GM23248 (cell line): ENCODE results near the gene HEBP1. TPM values are rescaled to one million over a fixed set of nuclear protein-coding genes. Genes with fewer than 3 reads are reported as not detected.
A peak's percentile ranks its signal among the peaks of the same experiment; 100 is the strongest.

ENCODE experiments used
- DNase-seq: peaks from one replicate; pipeline ENCODE4 v3.0.0-alpha.2; 2015
- H2AFZ ChIP-seq: fragments of 200-600 bp; sonication (generic); 2 replicates; pipeline ENCODE4 v1.6.1; 2016; ENCODE audit warnings: antibody characterized with exemption
- H3F3A ChIP-seq: fragments of 200-600 bp; sonication (generic); 2 replicates; pipeline ENCODE4 v1.6.1; 2016; ENCODE audit warnings: mild to moderate bottlenecking, antibody characterized with exemption, mixed run types; ENCODE audit not compliant: insufficient read depth
- H3K27ac ChIP-seq: fragments of 200-600 bp; sonication (generic); 2 replicates; pipeline ENCODE4 v1.5.1; 2016; ENCODE audit warnings: mild to moderate bottlenecking
- H3K27me3 ChIP-seq: fragments of 200-600 bp; sonication (generic); replicated peaks from 2 replicates; pipeline ENCODE4 v1.6.1; 2016; ENCODE audit warnings: mild to moderate bottlenecking; ENCODE audit not compliant: insufficient read depth
- H3K36me3 ChIP-seq: fragments of 200-600 bp; sonication (generic); 2 replicates; pipeline ENCODE4 v1.6.1; 2016; ENCODE audit warnings: low read depth, mild to moderate bottlenecking
- H3K4me1 ChIP-seq: fragments of 200-600 bp; sonication (generic); 2 replicates; pipeline ENCODE4 v1.6.1; 2016; ENCODE audit warnings: mild to moderate bottlenecking; ENCODE audit not compliant: insufficient read depth
- H3K4me2 ChIP-seq: fragments of 200-600 bp; sonication (generic); one replicate; pipeline ENCODE4 v1.6.1; 2016; ENCODE audit warnings: mild to moderate bottlenecking; ENCODE audit not compliant: unreplicated experiment
- H3K4me3 ChIP-seq: fragments of 200-600 bp; sonication (generic); 2 replicates; pipeline ENCODE4 v1.5.1; 2016; ENCODE audit warnings: mild to moderate bottlenecking
- H3K79me2 ChIP-seq: fragments of 200-600 bp; sonication (generic); 2 replicates; pipeline ENCODE4 v1.6.1; 2016; ENCODE audit warnings: mild to moderate bottlenecking; ENCODE audit not compliant: insufficient read depth
- H3K9ac ChIP-seq: fragments of 200-600 bp; sonication (generic); 2 replicates; pipeline ENCODE4 v1.6.1; 2016; ENCODE audit warnings: mild to moderate bottlenecking
- H3K9me2 ChIP-seq: fragments of 200-600 bp; sonication (generic); 2 replicates; pipeline ENCODE4 v1.6.1; 2016; ENCODE audit warnings: mixed run types, mild to moderate bottlenecking, moderate library complexity; ENCODE audit not compliant: insufficient read depth
- H3K9me3 ChIP-seq: fragments of 200-600 bp; sonication (generic); one replicate; pipeline ENCODE4 v1.6.1; 2017; ENCODE audit warnings: low read depth
- H4K20me1 ChIP-seq: fragments of 200-600 bp; sonication (generic); 2 replicates; pipeline ENCODE4 v1.6.0; 2016; ENCODE audit not compliant: insufficient read depth
- EZH2 ChIP-seq: fragments of 200-600 bp; sonication (generic); IDR thresholded peaks from 2 replicates; pipeline ENCODE4 v1.6.1; 2018; ENCODE audit warnings: antibody characterized with exemption, mild to moderate bottlenecking; ENCODE audit not compliant: insufficient read depth, poor library complexity, severe bottlenecking
- EZH2phosphoT487 ChIP-seq: fragments of 200-600 bp; sonication (generic); IDR thresholded peaks from 2 replicates; pipeline ENCODE4 v1.6.1; 2018; ENCODE audit warnings: antibody characterized with exemption, moderate library complexity, mild to moderate bottlenecking, low read depth; ENCODE audit not compliant: insufficient read depth
- WGBS, 2 experiments: methylation state at CpG; one replicate each; pipeline ENCODE4 v1.1.6; 2015 to 2017; ENCODE audit warnings: low lambda C conversion rate in 2 of 2, low coverage in 1 of 2; ENCODE audit errors: missing lambda C conversion rate in 2 of 2; 5-methylcytosine and 5-hydroxymethylcytosine counted together
- in situ Hi-C: fragments of 300-500 bp; cut with MboI; formaldehyde crosslinking; loops from 2 replicates; pipeline ENCODE4 v1.15.0; 2020
- polyA plus RNA-seq: library from polyadenylated mRNA; unstranded; fragments of >200 nt; fragmentation: Nextera tagmentation; extraction: Ambion mirVana; gene quantifications from 2 replicates; pipeline ENCODE4 v1.2.1, GENCODE V29; 2016
- total RNA-seq: library from RNA; depleted of rRNA; stranded (reverse); fragments of >200 nt; shearing (Covaris generic); gene quantifications from 2 replicates; pipeline ENCODE4 v1.2.3, GENCODE V29; 2014

The HEBP1 gene
- total and polyA plus RNA-seq, 2 experiments from 2014 or later: 17.4 to 83.0 TPM

DNA sequence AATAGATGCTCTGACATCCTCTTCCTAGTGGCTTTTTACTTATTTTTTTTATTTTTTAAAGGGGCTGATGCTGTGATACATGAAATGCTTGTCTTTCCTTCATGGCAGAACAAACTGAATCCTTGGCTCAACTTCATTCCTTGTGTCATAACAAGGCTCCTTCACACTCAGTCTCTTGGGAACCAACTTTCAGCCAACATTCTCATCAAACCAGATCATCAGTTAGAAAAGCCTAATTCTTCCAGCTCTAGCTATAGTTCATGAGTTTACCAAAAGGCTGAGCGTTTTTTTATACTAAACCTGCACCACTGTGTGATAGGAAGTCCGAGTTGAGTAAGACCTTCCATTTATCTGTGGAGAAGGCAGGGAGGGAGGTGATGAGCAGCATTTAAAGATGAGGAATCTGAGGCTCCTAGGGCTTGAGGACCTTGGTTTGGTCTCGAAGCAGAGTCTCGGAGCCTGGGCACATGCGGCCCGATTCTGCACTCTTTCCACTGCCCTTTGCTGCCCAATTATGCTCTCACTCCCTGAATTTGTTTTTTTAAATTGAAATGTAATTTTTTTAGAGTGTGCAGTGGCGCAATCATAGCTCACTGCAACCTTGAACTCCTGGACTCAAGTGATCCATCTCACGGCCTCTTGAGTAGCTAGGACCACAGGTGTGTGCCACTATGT is 56.3 kb downstream of the HEBP1 start:
- in situ Hi-C loops: no loop called here
- peak overlapping the region; percentile 19; the same call in 1 of the 2 replicates for H3K27ac ChIP-seq

GRCh38 chr12:12941450-12942350 is 58.4 kb downstream of the HEBP1 start:
- in situ Hi-C loops: no loop called here
- peaks cover 15% of the 10 kb centered on the region for H3K4me1 ChIP-seq
- no peak overlapping the region for H2AFZ ChIP-seq
- no peaks in the 10 kb centered on the region for H3K9me3 ChIP-seq
- H3F3A ChIP-seq: peaks cover 5% of the 10 kb centered on the region
- H4K20me1 ChIP-seq: no peaks in the 10 kb centered on the region
- no peaks in the 10 kb centered on the region for H3K36me3 ChIP-seq
- TF ChIP-seq EZH2 (no peak), EZH2phosphoT487 (no peak)
- H3K4me2 ChIP-seq: no peak overlapping the region
- H3K4me3 ChIP-seq: no peak overlapping the region
- H3K27me3 ChIP-seq: no peaks in the 10 kb centered on the region
- peak; percentile 61 for DNase-seq
- no peaks in the 10 kb centered on the region for H3K9me2 ChIP-seq
- no peak overlapping the region for H3K9ac ChIP-seq
- H3K79me2 ChIP-seq: no peaks in the 10 kb centered on the region
- WGBS, 2 experiments: 88 to 92% methylated on average over 10 of the region's 10 CpGs
- H3K27ac ChIP-seq: no peak overlapping the region

More for the DNA sequence above, 56.3 kb downstream of the HEBP1 start:
- Histone ChIP-seq H3K9ac (no peak overlapping the region), H3K79me2 (no peaks in the 10 kb centered on the region), H3K9me3 (no peaks in the 10 kb centered on the region), H3K4me1 (peaks cover 20% of the 10 kb centered on the region), H2AFZ (no peak overlapping the region), H3K4me3 (no peak overlapping the region), H3K27me3 (no peaks in the 10 kb centered on the region), H3K4me2 (no peak overlapping the region), H3K36me3 (no peaks in the 10 kb centered on the region), H3K9me2 (no peaks in the 10 kb centered on the region), H3F3A (peaks cover 11% of the 10 kb centered on the region), H4K20me1 (no peaks in the 10 kb centered on the region)
- WGBS, 2 experiments: 68 to 69% methylated on average over 8 of the region's 8 CpGs
- peak; percentile 88 for DNase-seq
- no peak for TF ChIP-seq EZH2

GRCh38 chr12:12939888-12940287 is 60.2 kb downstream of the HEBP1 start:
- H3K9me3 ChIP-seq: no peaks in the 10 kb centered on the region
- TF ChIP-seq EZH2phosphoT487 (no peak), EZH2 (no peak)
- no peaks in the 10 kb centered on the region for H4K20me1 ChIP-seq
- no peak overlapping the region for H3K9ac ChIP-seq
- DNase-seq: no peak
- 76 to 83% methylated on average over 1 of the region's 1 CpG for WGBS, 2 experiments
- H3K36me3 ChIP-seq: no peaks in the 10 kb centered on the region
- H3K9me2 ChIP-seq: no peaks in the 10 kb centered on the region
- H3K27ac ChIP-seq: no peak overlapping the region
- H3K4me2 ChIP-seq: no peak overlapping the region
- H3K4me1 ChIP-seq: peaks cover 11% of the 10 kb centered on the region
- H3K27me3 ChIP-seq: no peaks in the 10 kb centered on the region
- H2AFZ ChIP-seq: no peak overlapping the region
- no peak overlapping the region for H3K4me3 ChIP-seq
- in situ Hi-C loops: no loop called here
- H3F3A ChIP-seq: peaks cover 5% of the 10 kb centered on the region
- H3K79me2 ChIP-seq: no peaks in the 10 kb centered on the region

DNA sequence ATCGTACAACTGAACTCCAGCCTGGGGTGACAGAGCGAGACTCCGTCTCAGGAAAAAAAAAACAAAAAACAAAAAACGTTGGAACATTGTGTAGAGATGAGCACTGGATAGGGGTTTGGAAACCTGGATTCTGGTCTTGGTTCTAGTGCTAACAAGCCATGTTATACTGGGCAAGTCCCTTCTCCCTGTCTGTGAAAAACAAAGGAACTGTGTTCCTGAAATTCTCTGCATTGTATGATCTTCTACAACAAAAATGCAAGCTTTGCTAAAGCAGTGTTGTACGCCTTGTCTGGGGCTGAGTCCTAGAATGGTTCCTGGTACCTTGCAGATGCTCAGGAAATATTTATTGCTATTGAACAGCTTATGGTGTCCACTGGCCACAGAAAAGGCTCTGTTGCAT is 61.5 kb downstream of the HEBP1 start:
- TF ChIP-seq EZH2phosphoT487: no peak
- TF ChIP-seq EZH2: no peak
- no peak overlapping the region for H3K9ac ChIP-seq

More for the DNA sequence above, 61.5 kb downstream of the HEBP1 start:
- in situ Hi-C loops: no loop called here
- Histone ChIP-seq H3K9me3 (no peaks in the 10 kb centered on the region), H3K27me3 (no peaks in the 10 kb centered on the region), H3F3A (peaks cover 5% of the 10 kb centered on the region; the same call in 1 of the 2 replicates), H3K9me2 (no peaks in the 10 kb centered on the region), H3K4me1 (0 out of 2 replicates have a peak, but pooled peaks cover 4% of the 10 kb centered on the region), H3K79me2 (no peaks in the 10 kb centered on the region), H3K4me3 (no peak overlapping the region), H4K20me1 (no peaks in the 10 kb centered on the region), H3K36me3 (no peaks in the 10 kb centered on the region), H2AFZ (no peak overlapping the region), H3K27ac (no peak overlapping the region), H3K4me2 (no peak overlapping the region)
- WGBS, 2 experiments: 69 to 71% methylated on average over 5 of the region's 5 CpGs
- no peak for DNase-seq
